ENCODE measurements around the gene SFXN5.

GRCh38 chr2:72921088-72921851 lies 150.2 kb downstream of the SFXN5 start:
- TF ChIP-seq JUN (CRISPR knock-in tag; IDR thresholded peaks at IDR 0.05) (no peak), HMGXB4 (CRISPR knock-in tag; IDR thresholded peaks at IDR 0.05) (no peak), FOXP1 (CRISPR knock-in tag; IDR thresholded peaks at IDR 0.05; ENCODE audit: borderline replicate concordance) (no peak), ESRRA (CRISPR knock-in tag; IDR thresholded peaks at IDR 0.05; ENCODE audit: borderline replicate concordance) (no peak), NR2C2 (CRISPR knock-in tag; IDR thresholded peaks at IDR 0.05) (no peak), NR3C1 (CRISPR knock-in tag; conservative IDR thresholded peaks at IDR 0.05; ENCODE audit: low read depth) (no peak)
- TF ChIP-seq, protein P1, sequence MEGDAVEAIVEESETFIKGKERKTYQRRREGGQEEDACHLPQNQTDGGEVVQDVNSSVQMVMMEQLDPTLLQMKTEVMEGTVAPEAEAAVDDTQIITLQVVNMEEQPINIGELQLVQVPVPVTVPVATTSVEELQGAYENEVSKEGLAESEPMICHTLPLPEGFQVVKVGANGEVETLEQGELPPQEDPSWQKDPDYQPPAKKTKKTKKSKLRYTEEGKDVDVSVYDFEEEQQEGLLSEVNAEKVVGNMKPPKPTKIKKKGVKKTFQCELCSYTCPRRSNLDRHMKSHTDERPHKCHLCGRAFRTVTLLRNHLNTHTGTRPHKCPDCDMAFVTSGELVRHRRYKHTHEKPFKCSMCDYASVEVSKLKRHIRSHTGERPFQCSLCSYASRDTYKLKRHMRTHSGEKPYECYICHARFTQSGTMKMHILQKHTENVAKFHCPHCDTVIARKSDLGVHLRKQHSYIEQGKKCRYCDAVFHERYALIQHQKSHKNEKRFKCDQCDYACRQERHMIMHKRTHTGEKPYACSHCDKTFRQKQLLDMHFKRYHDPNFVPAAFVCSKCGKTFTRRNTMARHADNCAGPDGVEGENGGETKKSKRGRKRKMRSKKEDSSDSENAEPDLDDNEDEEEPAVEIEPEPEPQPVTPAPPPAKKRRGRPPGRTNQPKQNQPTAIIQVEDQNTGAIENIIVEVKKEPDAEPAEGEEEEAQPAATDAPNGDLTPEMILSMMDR (IDR thresholded peaks at IDR 0.05), result no peak
- TF ChIP-seq, protein P2, sequence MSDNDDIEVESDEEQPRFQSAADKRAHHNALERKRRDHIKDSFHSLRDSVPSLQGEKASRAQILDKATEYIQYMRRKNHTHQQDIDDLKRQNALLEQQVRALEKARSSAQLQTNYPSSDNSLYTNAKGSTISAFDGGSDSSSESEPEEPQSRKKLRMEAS (CRISPR knock-in tag; IDR thresholded peaks at IDR 0.05), result no peak
